Measurements from ENCODE around the gene TBC1D14.

- TF ChIP-seq, protein P1, sequence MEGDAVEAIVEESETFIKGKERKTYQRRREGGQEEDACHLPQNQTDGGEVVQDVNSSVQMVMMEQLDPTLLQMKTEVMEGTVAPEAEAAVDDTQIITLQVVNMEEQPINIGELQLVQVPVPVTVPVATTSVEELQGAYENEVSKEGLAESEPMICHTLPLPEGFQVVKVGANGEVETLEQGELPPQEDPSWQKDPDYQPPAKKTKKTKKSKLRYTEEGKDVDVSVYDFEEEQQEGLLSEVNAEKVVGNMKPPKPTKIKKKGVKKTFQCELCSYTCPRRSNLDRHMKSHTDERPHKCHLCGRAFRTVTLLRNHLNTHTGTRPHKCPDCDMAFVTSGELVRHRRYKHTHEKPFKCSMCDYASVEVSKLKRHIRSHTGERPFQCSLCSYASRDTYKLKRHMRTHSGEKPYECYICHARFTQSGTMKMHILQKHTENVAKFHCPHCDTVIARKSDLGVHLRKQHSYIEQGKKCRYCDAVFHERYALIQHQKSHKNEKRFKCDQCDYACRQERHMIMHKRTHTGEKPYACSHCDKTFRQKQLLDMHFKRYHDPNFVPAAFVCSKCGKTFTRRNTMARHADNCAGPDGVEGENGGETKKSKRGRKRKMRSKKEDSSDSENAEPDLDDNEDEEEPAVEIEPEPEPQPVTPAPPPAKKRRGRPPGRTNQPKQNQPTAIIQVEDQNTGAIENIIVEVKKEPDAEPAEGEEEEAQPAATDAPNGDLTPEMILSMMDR (IDR thresholded peaks at IDR 0.05) = no peak
- no peak for TF ChIP-seq POLR2A (IDR thresholded peaks at IDR 0.05)
Observed at GRCh38 chr4:7049295-7049694, 139.7 kb downstream of the TBC1D14 start.

All from lower leg skin (tissue), 3 donors.